SIG-M5 (cell line): ENCODE results near the gene GPRC6A.

Experiments used
- DNase-seq: peaks from one replicate; lab custom pipeline; 2025; lab: John Stamatoyannopoulos, UW

GPRC6A gene

GRCh38 chr6:116783852-116784251 lies 45.0 kb downstream of the GPRC6A start:
- DNase-seq = no peak

GRCh38 chr6:116779573-116780164 lies 49.2 kb downstream of the GPRC6A start:
- no peak for DNase-seq

GRCh38 chr6:116773886-116774285 lies 55.0 kb downstream of the GPRC6A start:
- no peak for DNase-seq

GRCh38 chr6:116772450-116772849 lies 56.4 kb downstream of the GPRC6A start:
- DNase-seq = no peak

- no peak for DNase-seq
Measured at GRCh38 chr6:116767715-116768114, 61.2 kb downstream of the GPRC6A start.

GRCh38 chr6:116766506-116767176 lies 62.2 kb downstream of the GPRC6A start:
- DNase-seq = no peak

- no peak for DNase-seq
Measured at GRCh38 chr6:116764961-116765841, 63.7 kb downstream of the GPRC6A start, which contains the start of gene FAM162B. Gene FAM162B (minus strand): TSS chr6:116765719. CDS start chr6:116765576, 143 bp downstream.

GRCh38 chr6:116764629-116764960 lies 64.3 kb downstream of the GPRC6A start:
- DNase-seq = no peak

GRCh38 chr6:116763906-116764628 lies 64.8 kb downstream of the GPRC6A start:
- DNase-seq = no peak

- no peak for DNase-seq
Measured at GRCh38 chr6:116763048-116763447, 65.8 kb downstream of the GPRC6A start.

- DNase-seq = no peak
Measured at GRCh38 chr6:116762235-116762634, 66.6 kb downstream of the GPRC6A start.

- no peak for DNase-seq
Measured at GRCh38 chr6:116761779-116762178, 67.1 kb downstream of the GPRC6A start.

- no peak for DNase-seq
Measured at GRCh38 chr6:116745176-116745575, 83.7 kb downstream of the GPRC6A start.
